PC-9 (cell line): ENCODE data around the gene AADACL2.

Source experiments
- EZH2 ChIP-seq: fragments of 200-600 bp; sonication (generic); IDR thresholded peaks from 2 replicates; pipeline ENCODE4 v1.8.0; 2017; ENCODE audit warnings: antibody characterized with exemption, low read depth
- TF ChIP-seq, protein P1 (sequence below): fragments of 200-600 bp; sonication (generic); conservative IDR thresholded peaks from 2 replicates; pipeline ENCODE4 v1.6.1; 2017; ENCODE audit warnings: mixed run types, antibody characterized with exemption, mild to moderate bottlenecking, moderate library complexity

DNA sequence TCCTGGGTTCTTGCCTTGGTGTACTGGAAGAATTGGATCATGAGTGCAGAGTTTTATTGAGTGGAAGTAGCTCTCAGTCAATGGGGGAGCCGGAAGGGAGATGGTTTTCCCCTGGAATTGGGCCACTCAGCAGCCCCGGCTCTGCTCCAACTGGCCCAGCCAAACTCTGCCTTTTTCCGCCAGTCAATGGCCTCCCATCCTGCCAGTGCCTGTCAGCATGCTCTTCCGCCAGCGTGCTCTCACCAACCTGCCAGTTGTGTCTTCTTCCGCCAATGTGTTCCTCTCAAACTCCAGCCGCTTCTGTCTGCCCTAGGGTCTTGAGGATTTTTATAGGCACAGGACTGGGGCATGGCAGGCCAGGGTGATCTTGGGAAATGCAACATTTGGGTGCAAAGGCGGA, 12.4 kb upstream of the AADACL2 start:
- TF ChIP-seq, protein P1, sequence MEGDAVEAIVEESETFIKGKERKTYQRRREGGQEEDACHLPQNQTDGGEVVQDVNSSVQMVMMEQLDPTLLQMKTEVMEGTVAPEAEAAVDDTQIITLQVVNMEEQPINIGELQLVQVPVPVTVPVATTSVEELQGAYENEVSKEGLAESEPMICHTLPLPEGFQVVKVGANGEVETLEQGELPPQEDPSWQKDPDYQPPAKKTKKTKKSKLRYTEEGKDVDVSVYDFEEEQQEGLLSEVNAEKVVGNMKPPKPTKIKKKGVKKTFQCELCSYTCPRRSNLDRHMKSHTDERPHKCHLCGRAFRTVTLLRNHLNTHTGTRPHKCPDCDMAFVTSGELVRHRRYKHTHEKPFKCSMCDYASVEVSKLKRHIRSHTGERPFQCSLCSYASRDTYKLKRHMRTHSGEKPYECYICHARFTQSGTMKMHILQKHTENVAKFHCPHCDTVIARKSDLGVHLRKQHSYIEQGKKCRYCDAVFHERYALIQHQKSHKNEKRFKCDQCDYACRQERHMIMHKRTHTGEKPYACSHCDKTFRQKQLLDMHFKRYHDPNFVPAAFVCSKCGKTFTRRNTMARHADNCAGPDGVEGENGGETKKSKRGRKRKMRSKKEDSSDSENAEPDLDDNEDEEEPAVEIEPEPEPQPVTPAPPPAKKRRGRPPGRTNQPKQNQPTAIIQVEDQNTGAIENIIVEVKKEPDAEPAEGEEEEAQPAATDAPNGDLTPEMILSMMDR, result no peak
- no peak for TF ChIP-seq EZH2
